Chondrocyte (in vitro differentiated cells): ENCODE measurements around the gene CTDSP2. TPM values are rescaled to one million over a fixed set of nuclear protein-coding genes. Genes with fewer than 3 reads are reported as not detected.

Experiments
- DNase-seq: peaks from one replicate; pipeline ENCODE4 v3.0.0; 2021; ENCODE audit warnings: mixed read lengths, low spot score
- H3K27ac Mint-ChIP-seq: one replicate; pipeline ENCODE4 v1.8.0; 2021; ENCODE audit warnings: mild to moderate bottlenecking, moderate library complexity, mixed read lengths; ENCODE audit not compliant: unreplicated experiment
- H3K27me3 Mint-ChIP-seq: 2 replicates; pipeline ENCODE4 v1.8.0; 2021; ENCODE audit warnings: low read depth, mixed read lengths
- H3K36me3 Mint-ChIP-seq: 2 replicates; pipeline ENCODE4 v1.8.0; 2021; ENCODE audit warnings: low read depth, mixed read lengths
- H3K4me1 Mint-ChIP-seq: 2 replicates; pipeline ENCODE4 v1.8.0; 2021; ENCODE audit warnings: low read depth, mild to moderate bottlenecking, mixed read lengths
- H3K4me3 Mint-ChIP-seq: one replicate; pipeline ENCODE4 v1.8.0; 2021; ENCODE audit warnings: mild to moderate bottlenecking, moderate library complexity, mixed read lengths; ENCODE audit not compliant: unreplicated experiment
- H3K9me3 Mint-ChIP-seq: 2 replicates; pipeline ENCODE4 v1.8.0; 2021; ENCODE audit warnings: low read depth, mixed read lengths
- CTCF ChIP-seq: fragments of 200-600 bp; sonication (generic); IDR thresholded peaks from 2 replicates; pipeline ENCODE4 v1.5.0; 2021; ENCODE audit warnings: antibody characterized with exemption, mild to moderate bottlenecking, moderate library complexity
- total RNA-seq: library from RNA; stranded (reverse); gene quantifications from 3 replicates; pipeline ENCODE4 v1.2.1, GENCODE V29; 2021

Gene CTDSP2
- total RNA-seq, 1 donor from 2014 or later, result 113 TPM

DNA sequence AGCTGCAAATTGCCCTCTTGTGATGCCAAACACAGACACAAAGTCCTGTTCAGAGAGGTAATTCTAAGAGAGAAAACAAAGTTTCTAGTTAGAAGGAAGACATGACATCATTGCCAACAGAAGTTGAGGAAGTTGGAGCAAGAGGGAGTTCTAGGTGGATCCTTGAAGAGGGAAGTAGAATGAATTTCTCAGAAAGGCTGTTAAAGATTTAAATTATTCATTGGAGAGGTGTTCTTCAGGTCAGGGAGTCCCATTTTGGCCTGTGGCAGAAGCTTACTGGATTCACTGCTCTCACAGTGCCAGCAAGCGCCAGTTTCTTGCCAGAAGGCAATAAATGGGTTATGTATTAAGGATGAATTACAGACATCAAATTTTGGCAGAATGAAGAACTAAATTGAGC, 48.6 kb downstream of the CTDSP2 start:
- H3K4me1 Mint-ChIP-seq, result peaks cover 8% of the 10 kb centered on the region
- DNase-seq, result no peak
- no peak overlapping the region for H3K27ac Mint-ChIP-seq
- no peaks in the 10 kb centered on the region for H3K9me3 Mint-ChIP-seq
- no peaks in the 10 kb centered on the region for H3K27me3 Mint-ChIP-seq
- no peak for TF ChIP-seq CTCF
- H3K36me3 Mint-ChIP-seq, result peaks cover 34% of the 10 kb centered on the region
- H3K4me3 Mint-ChIP-seq, result no peak overlapping the region

GRCh38 chr12:57796996-57797395, 49.5 kb downstream of the CTDSP2 start:
- Mint-ChIP-seq H3K4me1 (peaks cover 8% of the 10 kb centered on the region), H3K36me3 (peaks cover 29% of the 10 kb centered on the region), H3K27ac (no peak overlapping the region), H3K27me3 (no peaks in the 10 kb centered on the region), H3K4me3 (no peak overlapping the region), H3K9me3 (no peaks in the 10 kb centered on the region)
- DNase-seq, result no peak
- no peak for TF ChIP-seq CTCF

GRCh38 chr12:57795354-57795753, 51.2 kb downstream of the CTDSP2 start:
- Mint-ChIP-seq H3K27ac (no peak overlapping the region), H3K4me3 (no peak overlapping the region), H3K9me3 (no peaks in the 10 kb centered on the region), H3K27me3 (no peaks in the 10 kb centered on the region), H3K4me1 (peaks cover 8% of the 10 kb centered on the region), H3K36me3 (peaks cover 24% of the 10 kb centered on the region)
- TF ChIP-seq CTCF, result no peak
- DNase-seq, result no peak

DNA sequence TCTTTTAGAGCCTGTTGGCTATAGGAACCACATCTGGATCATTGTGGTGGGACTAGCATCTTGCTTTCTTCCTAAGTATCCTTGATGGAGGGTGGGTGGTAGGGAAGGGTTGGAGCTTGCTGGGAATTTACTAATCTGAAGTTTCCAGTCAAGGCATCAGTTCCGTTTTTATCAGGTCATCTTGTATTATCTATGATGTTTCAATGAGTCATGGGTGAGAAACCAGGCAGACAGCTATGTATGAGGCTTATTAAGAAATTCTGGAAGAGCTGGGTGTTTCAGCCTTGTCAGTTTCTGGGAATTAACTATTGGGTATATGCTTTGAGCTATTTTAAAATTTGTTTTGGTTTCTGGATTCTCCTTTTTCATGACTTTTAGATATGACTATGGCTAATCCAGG, 52.6 kb downstream of the CTDSP2 start:
- H3K27ac Mint-ChIP-seq, result peak overlapping the region; percentile 19
- no peak for TF ChIP-seq CTCF
- DNase-seq, result no peak
- peaks cover 18% of the 10 kb centered on the region for H3K36me3 Mint-ChIP-seq
- H3K9me3 Mint-ChIP-seq, result no peaks in the 10 kb centered on the region
- peaks cover 8% of the 10 kb centered on the region for H3K4me1 Mint-ChIP-seq
- H3K27me3 Mint-ChIP-seq, result no peaks in the 10 kb centered on the region
- H3K4me3 Mint-ChIP-seq, result no peak overlapping the region

DNA sequence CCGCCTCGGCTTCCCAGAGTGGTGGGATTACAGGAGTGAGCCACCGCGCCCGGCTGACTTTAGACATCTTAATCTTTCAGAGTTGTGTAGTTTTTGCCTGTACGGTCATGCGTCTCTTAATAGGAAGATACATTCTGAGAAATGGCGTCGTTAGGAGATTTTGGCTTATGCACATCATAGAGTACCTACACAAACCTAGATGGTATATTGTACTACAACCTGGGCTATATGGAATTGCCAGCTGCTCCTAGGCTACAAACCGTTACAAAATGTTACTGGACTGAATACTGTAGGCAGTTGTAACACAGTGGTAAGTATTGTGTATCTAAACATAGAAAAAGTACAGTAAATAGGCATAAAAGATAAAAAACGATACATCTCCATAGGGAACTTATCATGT, 62.7 kb downstream of the CTDSP2 start:
- H3K4me1 Mint-ChIP-seq, result peaks cover 16% of the 10 kb centered on the region
- TF ChIP-seq CTCF, result no peak
- H3K36me3 Mint-ChIP-seq, result peaks cover 16% of the 10 kb centered on the region
- H3K9me3 Mint-ChIP-seq, result no peaks in the 10 kb centered on the region
- no peak overlapping the region for H3K4me3 Mint-ChIP-seq
- H3K27ac Mint-ChIP-seq, result peak overlapping the region; percentile 41
- DNase-seq, result no peak
- no peaks in the 10 kb centered on the region for H3K27me3 Mint-ChIP-seq
